ENCODE measurements around the gene IMP3.

- TF ChIP-seq POLR2A (IDR thresholded peaks at IDR 0.05; ENCODE audit: low read length) = no peak
- no peak for TF ChIP-seq GATA1 (IDR thresholded peaks at IDR 0.05; ENCODE audit: low read depth, low read length)
These were observed 37.7 kb upstream of the IMP3 start for GRCh38 chr15:75677465-75678323.

All from erythroblast (primary cell).